K562 (cell line): Measurements from ENCODE around the gene DHRS13. TPM values are rescaled to one million over a fixed set of nuclear protein-coding genes. Genes with fewer than 3 reads are reported as not detected.

Experiments
- BCOR ChIP-seq: fragments of 450-650 bp; IDR thresholded peaks from 2 replicates; pipeline ENCODE4 v1.6.1; 2016
- CSDE1 ChIP-seq, 2 experiments: fragments of 450-650 bp; IDR thresholded peaks; 2 replicates each; pipeline ENCODE4 v1.6.1; 2016; ENCODE audit warnings: mild to moderate bottlenecking in 1 of 2
- CTCF ChIP-seq, 3 experiments: IDR thresholded peaks in 2 of 3; conservative IDR thresholded peaks in 1 of 3; 2 replicates each; pipeline ENCODE4 v1.5.1; 2011 to 2012; ENCODE audit warnings: low read length in 3 of 3, mild to moderate bottlenecking in 3 of 3, control low read depth in 2 of 3, improper control_type of control experiment in 1 of 3, inconsistent platforms in 1 of 3, low read depth in 1 of 3, mixed read lengths in 1 of 3, moderate library complexity in 1 of 3; ENCODE audit not compliant: insufficient read depth in 2 of 3
- CTCFL ChIP-seq: IDR thresholded peaks from 2 replicates; pipeline ENCODE4 v1.6.1; 2011; ENCODE audit warnings: borderline replicate concordance, low read depth, mild to moderate bottlenecking, moderate library complexity, low read length; ENCODE audit not compliant: insufficient read depth, poor library complexity, severe bottlenecking
- ELF4 ChIP-seq: fragments of 450-650 bp; formaldehyde crosslinking; IDR thresholded peaks from 2 replicates; pipeline ENCODE4 v1.4.0; 2022; ENCODE audit warnings: missing genetic modification characterization
- ELK3 ChIP-seq: fragments of 450-650 bp; formaldehyde crosslinking; IDR thresholded peaks from 2 replicates; pipeline ENCODE4 v1.4.0; 2020; ENCODE audit warnings: mild to moderate bottlenecking
- FUS ChIP-seq: fragments of 200-400 bp; formaldehyde crosslinking; optimal IDR thresholded peaks from 2 replicates; pipeline ENCODE3; 2017; ENCODE audit warnings: low read depth, low read length
- GABPB1 ChIP-seq: sonication (generic); formaldehyde crosslinking; IDR thresholded peaks from 2 replicates; pipeline ENCODE4 v1.8.0; 2022; ENCODE audit warnings: mild to moderate bottlenecking, missing genetic modification reagents
- GTF2E2 ChIP-seq: fragments of 200-800 bp; sonication (Bioruptor generic); IDR thresholded peaks from 2 replicates; pipeline ENCODE4 v1.6.1; 2016; ENCODE audit warnings: missing genetic modification characterization, missing compliant biosample characterization
- KAT2B ChIP-seq: IDR thresholded peaks from one replicate; pipeline ENCODE4 v1.6.1; 2012; ENCODE audit warnings: low read depth, mild to moderate bottlenecking, control low read depth, inconsistent platforms, low read length, moderate library complexity
- NEUROD1 ChIP-seq: fragments of 150-350 bp; IDR thresholded peaks from 2 replicates; pipeline ENCODE4 v1.6.1; 2014; ENCODE audit warnings: borderline replicate concordance, low read length, low read depth; ENCODE audit not compliant: partially characterized antibody
- NFXL1 ChIP-seq: fragments of 450-650 bp; formaldehyde crosslinking; IDR thresholded peaks from 2 replicates; pipeline ENCODE4 v1.4.0; 2021; ENCODE audit warnings: mild to moderate bottlenecking
- PHTF2 ChIP-seq: fragments of 250-450 bp; sonication (Bioruptor Pico); IDR thresholded peaks from 2 replicates; pipeline ENCODE4 v1.5.0; 2021; ENCODE audit warnings: mild to moderate bottlenecking
- PTBP1 ChIP-seq: fragments of 200-400 bp; formaldehyde crosslinking; IDR thresholded peaks from 2 replicates; pipeline ENCODE4 v1.6.1; 2017; ENCODE audit warnings: low read depth, low read length
- SMAD2 ChIP-seq: fragments of 150-350 bp; IDR thresholded peaks from 2 replicates; pipeline ENCODE4 v1.6.1; 2014; ENCODE audit warnings: low read depth, mild to moderate bottlenecking, low read length
- SOX6 ChIP-seq: fragments of 450-650 bp; IDR thresholded peaks from 2 replicates; pipeline ENCODE4 v1.6.1; 2014; ENCODE audit warnings: mild to moderate bottlenecking
- ZNF175 ChIP-seq: fragments of 200-800 bp; sonication (Bioruptor generic); IDR thresholded peaks from 2 replicates; pipeline ENCODE4 v1.6.1; 2016; ENCODE audit warnings: low read depth, mild to moderate bottlenecking, missing genetic modification characterization, missing compliant biosample characterization
- ZNF232 ChIP-seq: sonication (generic); formaldehyde crosslinking; IDR thresholded peaks from 2 replicates; pipeline ENCODE4 v1.8.0; 2022; ENCODE audit warnings: mild to moderate bottlenecking, missing genetic modification reagents
- ZNF280A ChIP-seq: fragments of 450-650 bp; IDR thresholded peaks from 2 replicates; pipeline ENCODE4 v1.6.1; 2018; ENCODE audit warnings: mild to moderate bottlenecking, low read depth; ENCODE audit not compliant: partially characterized antibody
- ZNF316 ChIP-seq: fragments of 450-650 bp; IDR thresholded peaks from 2 replicates; pipeline ENCODE4 v1.6.1; 2016
- ZNF445 ChIP-seq: fragments of 250-450 bp; sonication (Bioruptor Pico); IDR thresholded peaks from 2 replicates; pipeline ENCODE4 v1.4.0; 2020; ENCODE audit warnings: low read depth, mild to moderate bottlenecking, moderate library complexity
- ZNF507 ChIP-seq: conservative IDR thresholded peaks from 2 replicates; pipeline ENCODE4 v1.6.1; 2017; ENCODE audit warnings: missing genetic modification characterization, missing compliant biosample characterization
- ZNF75A ChIP-seq: fragments of 450-650 bp; formaldehyde crosslinking; IDR thresholded peaks from 2 replicates; pipeline ENCODE4 v1.4.0; 2020; ENCODE audit warnings: mild to moderate bottlenecking
- polyA plus RNA-seq, 8 experiments: library from polyadenylated mRNA; depleted of rRNA in 4 of 8; stranded (reverse) in 5 of 8; unstranded in 3 of 8; fragments of >200 nt; fragmentation: Nextera tagmentation in 2 of 8; fragmentation: Illumina TruSeq in 1 of 8; extraction: Ambion mirVana in 2 of 8; extraction: Trizol in 1 of 8; gene quantifications; 2 replicates each; pipeline versions ENCODE4 v1.2.1 to v1.2.3, GENCODE V29; 2011 to 2014; ENCODE audit warnings: inconsistent platforms in 1 of 8, missing spikeins in 1 of 8
- total RNA-seq, 7 experiments: library from RNA; depleted of rRNA in 6 of 7; stranded (reverse); fragments of >200 nt in 6 of 7; fragmentation: Illumina TruSeq in 2 of 7; extraction: Trizol in 2 of 7; gene quantifications; 2 replicates each; pipeline versions ENCODE4 v1.2.1 to v1.2.3, GENCODE V29; 2011 to 2021; ENCODE audit warnings: low replicate concordance in 1 of 7

Gene DHRS13
- total and polyA plus RNA-seq, 9 of the 15 experiments (the other 6 are each of a cell fraction or from before 2014, with no cell fraction given) = 0.32 to 52.3 (median 34.3) TPM; not detected in 1

GRCh38 chr17:28861393-28862203, 41.3 kb downstream of the DHRS13 start (continued):
- TF ChIP-seq CTCF (IDR thresholded peaks at IDR 0.05 in 2 of 3, conservative IDR thresholded peaks at IDR 0.05 in 1 of 3; ENCODE audit: insufficient read depth in 2 of 3, low read depth in 1 of 3, low read length in 3 of 3) (peak in 2 of 3 experiments; percentile 32 to 33; a peak in 3 of 6 replicates), ZNF75A (CRISPR knock-in tag) (peak; percentile 23; the same call in 1 of the 2 replicates), ELF4 (CRISPR knock-in tag) (peak; percentile 54; the same call in 1 of the 2 replicates), GABPB1 (no peak), ZNF507 (tag) (no peak), ZNF316 (no peak), NFXL1 (CRISPR knock-in tag) (no peak), GTF2E2 (tag) (no peak), ZNF175 (CRISPR knock-in tag) (no peak), ELK3 (CRISPR knock-in tag) (no peak), NEUROD1 (no peak), SMAD2 (no peak), ZNF280A (no peak), SOX6 (peak; percentile 16; the same call in 1 of the 2 replicates), ZNF445 (CRISPR knock-in tag) (0 out of 2 replicates have a peak, but pooled peaks have one; percentile 45), BCOR (no peak), CTCFL (no peak), PTBP1 (no peak), KAT2B (no peak), CSDE1 (IDR thresholded peaks at IDR 0.05) (peak in 1 of 2 experiments; percentile 51; a peak in 1 of 4 replicates), PHTF2 (CRISPR knock-in tag) (no peak), FUS (no peak), ZNF232 (CRISPR knock-in tag) (no peak)
